Measurements from ENCODE around the gene CDH2.

DNA sequence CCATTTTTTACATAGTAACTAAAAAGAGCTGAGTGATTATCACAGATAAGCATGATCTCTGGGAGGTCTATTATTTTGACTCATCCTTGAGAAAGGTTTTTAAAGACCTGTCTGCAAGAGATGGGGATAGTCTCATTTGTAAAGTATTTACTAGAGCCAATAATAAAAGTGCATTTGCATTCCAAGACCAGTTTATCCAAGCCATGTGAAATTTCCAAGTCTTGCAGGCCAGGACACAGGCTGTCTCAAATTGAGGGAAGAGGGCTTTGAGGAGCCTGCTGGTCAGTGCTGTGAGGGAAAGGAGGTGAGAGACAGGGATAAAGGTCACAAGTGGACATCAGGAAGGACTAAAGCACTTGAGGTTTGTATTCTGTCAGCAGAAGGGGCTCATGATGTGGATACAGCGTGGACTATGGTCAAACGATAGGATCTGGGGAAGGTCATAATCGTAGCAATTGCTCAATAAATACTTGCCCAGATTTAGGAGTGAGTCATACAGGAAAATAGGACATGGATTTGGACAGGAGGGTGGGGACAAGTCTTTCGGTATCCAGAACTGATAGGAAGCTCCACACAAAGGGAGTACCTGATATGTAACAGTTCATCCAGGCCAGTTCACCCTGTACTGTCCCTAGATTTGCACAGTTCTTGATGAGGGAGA lies 6.6 kb upstream of the CDH2 start:
- TF ChIP-seq CTCF (IDR thresholded peaks at IDR 0.05), result no peak
- no peak for TF ChIP-seq EP300 (IDR thresholded peaks at IDR 0.05)
- TF ChIP-seq POLR2A (IDR thresholded peaks at IDR 0.05), result no peak

Data from gastroesophageal sphincter (tissue), 3 donors.